H9 (cell line): ENCODE measurements around the gene SYT2. TPM values are rescaled to one million over a fixed set of nuclear protein-coding genes. Genes with fewer than 3 reads are reported as not detected.

ENCODE experiments used
- DNase-seq: peaks from one replicate; pipeline ENCODE4 v3.0.0-alpha.2; 2017
- H2AFZ ChIP-seq: one replicate; pipeline ENCODE4 v1.6.1; 2013; ENCODE audit warnings: mild to moderate bottlenecking, low read length, control low read depth, moderate library complexity
- H2AK5ac ChIP-seq: 2 replicates; pipeline ENCODE4 v1.6.1; 2013; ENCODE audit warnings: low read length, control low read depth, mixed read lengths; ENCODE audit not compliant: insufficient read length
- H2BK120ac ChIP-seq: one replicate; pipeline ENCODE4 v1.6.1; 2013; ENCODE audit warnings: low read depth, mild to moderate bottlenecking, low read length, control low read depth, inconsistent platforms; ENCODE audit not compliant: poor library complexity, severe bottlenecking
- H2BK12ac ChIP-seq: 2 replicates; pipeline ENCODE4 v1.6.1; 2013; ENCODE audit warnings: low read length, control low read depth, mixed read lengths, low read depth; ENCODE audit not compliant: insufficient read length
- H2BK15ac ChIP-seq: 2 replicates; pipeline ENCODE4 v1.6.1; 2013; ENCODE audit warnings: low read depth, low read length, control low read depth
- H2BK20ac ChIP-seq: one replicate; pipeline ENCODE4 v1.6.1; 2013; ENCODE audit warnings: low read depth, mild to moderate bottlenecking, low read length, control low read depth, inconsistent platforms; ENCODE audit not compliant: poor library complexity, severe bottlenecking
- H2BK5ac ChIP-seq: 2 replicates; pipeline ENCODE4 v1.6.1; 2013; ENCODE audit warnings: low read length, control low read depth, mixed read lengths; ENCODE audit not compliant: insufficient read length
- H3K14ac ChIP-seq: 2 replicates; pipeline ENCODE4 v1.6.1; 2013; ENCODE audit warnings: low read length, control low read depth; ENCODE audit not compliant: insufficient read depth
- H3K18ac ChIP-seq: 2 replicates; pipeline ENCODE4 v1.6.1; 2013; ENCODE audit warnings: low read depth, mild to moderate bottlenecking, mixed read lengths, low read length, control low read depth; ENCODE audit not compliant: insufficient read length
- H3K23ac ChIP-seq: 2 replicates; pipeline ENCODE4 v1.6.1; 2013; ENCODE audit warnings: low read length, control low read depth, mixed read lengths, low read depth; ENCODE audit not compliant: insufficient read length
- H3K23me2 ChIP-seq: 2 replicates; pipeline ENCODE4 v1.6.1; 2013; ENCODE audit warnings: low read depth, mild to moderate bottlenecking, mixed read lengths, low read length, control low read depth; ENCODE audit not compliant: insufficient read length, poor library complexity, severe bottlenecking
- H3K27ac ChIP-seq: 2 replicates; pipeline ENCODE4 v1.5.1; 2013; ENCODE audit warnings: low read length, control low read depth, mixed read lengths, low read depth; ENCODE audit not compliant: insufficient read length
- H3K27me3 ChIP-seq: 2 replicates; pipeline ENCODE4 v1.6.1; 2013; ENCODE audit warnings: low read length, control low read depth, inconsistent platforms; ENCODE audit not compliant: insufficient read depth
- H3K4ac ChIP-seq: 2 replicates; pipeline ENCODE4 v1.6.1; 2013; ENCODE audit warnings: low read depth, mild to moderate bottlenecking, control low read depth, inconsistent platforms, low read length, moderate library complexity
- H3K4me1 ChIP-seq: 2 replicates; pipeline ENCODE4 v1.6.1; 2013; ENCODE audit warnings: low read length, control low read depth, inconsistent platforms; ENCODE audit not compliant: insufficient read depth
- H3K4me2 ChIP-seq: 2 replicates; pipeline ENCODE4 v1.6.1; 2013; ENCODE audit warnings: low read length, control low read depth, mixed read lengths; ENCODE audit not compliant: insufficient read length, insufficient read depth
- H3K56ac ChIP-seq: 2 replicates; pipeline ENCODE4 v1.6.1; 2013; ENCODE audit warnings: low read depth, mild to moderate bottlenecking, mixed read lengths, low read length, control low read depth; ENCODE audit not compliant: insufficient read length
- H3K79me1 ChIP-seq: 2 replicates; pipeline ENCODE4 v1.6.1; 2013; ENCODE audit warnings: low read depth, mild to moderate bottlenecking, moderate library complexity, low read length, control low read depth, inconsistent platforms; ENCODE audit not compliant: insufficient read depth, poor library complexity, severe bottlenecking
- H3K79me2 ChIP-seq: 2 replicates; pipeline ENCODE4 v1.6.1; 2013; ENCODE audit warnings: low read length, control low read depth, inconsistent platforms; ENCODE audit not compliant: insufficient read depth
- H3K9ac ChIP-seq: 2 replicates; pipeline ENCODE4 v1.6.1; 2013; ENCODE audit warnings: low read length, control low read depth, mixed read lengths; ENCODE audit not compliant: insufficient read length; ENCODE audit errors: extremely low read depth
- H3K9me3 ChIP-seq: one replicate; pipeline ENCODE4 v1.6.1; 2013; ENCODE audit warnings: low read depth, low read length, inconsistent platforms; ENCODE audit not compliant: control insufficient read depth
- H3T11ph ChIP-seq: one replicate; pipeline ENCODE4 v1.6.1; 2013; ENCODE audit warnings: mild to moderate bottlenecking, low read length, control low read depth, inconsistent platforms
- H4K20me1 ChIP-seq: one replicate; pipeline ENCODE4 v1.6.1; 2013; ENCODE audit not compliant: control insufficient read depth, insufficient read length, insufficient read depth
- H4K5ac ChIP-seq: 2 replicates; pipeline ENCODE4 v1.6.1; 2013; ENCODE audit warnings: low read depth, mild to moderate bottlenecking, mixed read lengths, low read length, control low read depth; ENCODE audit not compliant: insufficient read length
- H4K8ac ChIP-seq: replicated peaks from 2 replicates; pipeline ENCODE4 v1.6.1; 2013; ENCODE audit warnings: low read length, control low read depth, mixed read lengths, low read depth; ENCODE audit not compliant: insufficient read length
- H4K91ac ChIP-seq: 2 replicates; pipeline ENCODE4 v1.6.1; 2013; ENCODE audit warnings: low read depth, mild to moderate bottlenecking, moderate library complexity, mixed read lengths, low read length, control low read depth; ENCODE audit not compliant: insufficient read length
- H3K27ac Mint-ChIP-seq, 3 experiments: 2 replicates in 2 of 3; 3 replicates in 1 of 3; pipeline ENCODE4 v1.8.0; 2020 to 2021; ENCODE audit warnings: mixed read lengths in 3 of 3, mild to moderate bottlenecking in 1 of 3, moderate library complexity in 1 of 3
- H3K27me3 Mint-ChIP-seq: 2 replicates; pipeline ENCODE4 v1.8.0; 2021; ENCODE audit warnings: low read depth, mild to moderate bottlenecking, moderate library complexity, mixed read lengths
- H3K36me3 Mint-ChIP-seq, 3 experiments: 2 replicates in 2 of 3; 3 replicates in 1 of 3; pipeline ENCODE4 v1.8.0; 2020 to 2021; ENCODE audit warnings: low read depth in 3 of 3, mixed read lengths in 3 of 3; ENCODE audit not compliant: insufficient read depth in 1 of 3
- H3K4me1 Mint-ChIP-seq, 2 experiments: 2 replicates each; pipeline ENCODE4 v1.8.0; 2020; ENCODE audit warnings: mixed read lengths in 2 of 2
- H3K4me3 Mint-ChIP-seq, 2 experiments: 2 replicates in 1 of 2; 3 replicates in 1 of 2; pipeline ENCODE4 v1.8.0; 2020 to 2021; ENCODE audit warnings: mild to moderate bottlenecking in 2 of 2, mixed read lengths in 2 of 2, moderate library complexity in 1 of 2
- H3K9me3 Mint-ChIP-seq, 2 experiments: 2 replicates in 1 of 2; 3 replicates in 1 of 2; pipeline ENCODE4 v1.8.0; 2020; ENCODE audit warnings: mild to moderate bottlenecking in 2 of 2, mixed read lengths in 2 of 2, moderate library complexity in 1 of 2
- CTCF ChIP-seq: fragments of 200-600 bp; sonication (generic); conservative IDR thresholded peaks from 3 replicates; pipeline ENCODE4 v1.8.0; 2021; ENCODE audit warnings: antibody characterized with exemption, mild to moderate bottlenecking
- WGBS: extraction: QIAGEN DNeasy Blood & Tissue Kit; methylation state at CpG from one replicate; pipeline ENCODE4 v1.1.7; 2013; ENCODE audit warnings: missing lambda C conversion rate, low lambda C conversion rate, mixed read lengths; ENCODE audit not compliant: insufficient read length; ENCODE audit errors: extremely low coverage; 5-methylcytosine and 5-hydroxymethylcytosine counted together
- total RNA-seq: library from RNA; stranded (reverse); gene quantifications from 2 replicates; pipeline ENCODE4 v1.2.1, GENCODE V29; 2021

Gene SYT2
- total RNA-seq, 1 experiment from 2014 or later = 3.3 TPM

- Histone ChIP-seq H2BK15ac (no peak overlapping the region), H4K91ac (no peak overlapping the region), H4K5ac (no peak overlapping the region), H2BK120ac (no peak overlapping the region), H3T11ph (no peak overlapping the region), H2AFZ (no peak overlapping the region), H3K23me2 (no peaks in the 10 kb centered on the region), H3K4ac (no peak overlapping the region), H3K79me1 (no peaks in the 10 kb centered on the region), H2AK5ac (no peak overlapping the region), H3K23ac (no peak overlapping the region), H3K27ac (no peak overlapping the region), H2BK20ac (no peak overlapping the region), H3K9me3 (no peaks in the 10 kb centered on the region), H3K56ac (no peak overlapping the region), H3K4me2 (no peak overlapping the region), H4K20me1 (no peaks in the 10 kb centered on the region), H3K79me2 (no peaks in the 10 kb centered on the region), H4K8ac (no peak overlapping the region), H3K14ac (no peak overlapping the region), H3K27me3 (no peaks in the 10 kb centered on the region), H2BK5ac (no peak overlapping the region), H3K18ac (no peak overlapping the region), H3K4me1 (peaks cover 10% of the 10 kb centered on the region; the same call in 1 of the 2 replicates), H2BK12ac (no peak overlapping the region), H3K9ac (no peak overlapping the region)
- H3K4me3 Mint-ChIP-seq = no peak overlapping the region
- H3K9me3 Mint-ChIP-seq = no peaks in the 10 kb centered on the region
- TF ChIP-seq CTCF = 0 out of 3 replicates have a peak, but pooled peaks have one; percentile 8
- H3K27ac Mint-ChIP-seq = no peak overlapping the region
- peaks cover 39 to 47% of the 10 kb centered on the region in 2 experiments for H3K4me1 Mint-ChIP-seq
- H3K36me3 Mint-ChIP-seq = no peaks in the 10 kb centered on the region; a peak in 1 of 7 replicates
- no peak for DNase-seq
- no peaks in the 10 kb centered on the region for H3K27me3 Mint-ChIP-seq
- WGBS = no CpG with 5 or more reads among the region's 13 CpGs
These were observed 147.7 kb downstream of the SYT2 start for GRCh38 chr1:202562444-202563060.
